OCI-M1 (cell line): ENCODE measurements around the gene ADH6.
"Not testable (repeated sequence)": the region's sequence is repeated elsewhere in the genome, so short reads cannot be mapped to it uniquely, and the experiment has no call there.

Experiments
- DNase-seq: peaks from one replicate; lab custom pipeline; 2025; lab: John Stamatoyannopoulos, UW

The ADH6 gene

GRCh38 chr4:99219072-99219471 is at the start of gene ADH6:
Gene ADH6 (minus strand): TSS chr4:99219246. CDS start chr4:99219152, 94 bp downstream.
- DNase-seq = no peak

GRCh38 chr4:99264927-99265326 is 45.9 kb upstream of the ADH6 start:
- DNase-seq = no peak

DNA sequence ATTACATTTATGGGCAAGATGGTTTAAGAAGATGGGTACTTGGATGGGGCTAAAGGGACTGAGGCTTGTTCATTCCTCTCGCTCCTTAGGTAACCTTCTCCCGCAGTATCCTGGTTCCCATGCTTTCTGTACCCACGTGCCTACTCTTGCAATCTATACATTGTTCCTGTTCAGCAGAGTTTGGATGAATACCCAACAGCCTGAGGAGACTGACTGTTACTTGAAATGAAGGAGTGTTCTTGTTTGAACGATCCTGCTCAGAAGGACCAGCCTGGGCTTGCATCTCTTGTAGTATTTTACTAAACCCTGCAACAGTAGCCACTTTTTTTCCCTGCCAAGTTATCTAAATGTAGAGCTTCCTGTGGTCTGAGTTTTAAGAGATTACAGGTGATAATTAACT is 33.7 kb upstream of the ADH6 start:
- DNase-seq = no peak

DNA sequence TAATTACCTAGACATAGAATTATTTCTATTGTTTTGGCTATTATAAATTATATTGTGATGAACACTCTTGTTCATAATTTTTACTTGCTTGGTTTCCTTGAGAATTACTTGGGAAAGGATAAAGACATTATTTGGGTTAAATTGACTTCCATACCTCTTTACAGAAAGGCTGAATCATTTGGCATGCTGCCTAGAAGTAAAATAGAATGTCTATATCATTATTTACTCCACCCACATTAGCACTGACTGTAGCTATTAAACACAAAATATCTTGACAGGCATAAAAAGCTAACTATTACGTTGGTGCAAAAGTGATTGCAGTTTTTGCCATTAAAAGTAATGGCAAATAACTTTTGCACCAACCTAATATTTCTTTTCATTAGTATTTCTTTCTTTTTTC is 29.7 kb upstream of the ADH6 start:
- no peak for DNase-seq

- no peak for DNase-seq
Observed at GRCh38 chr4:99235955-99236354, 16.9 kb upstream of the ADH6 start.

GRCh38 chr4:99234331-99235010 is 15.4 kb upstream of the ADH6 start:
- DNase-seq = no peak

DNA sequence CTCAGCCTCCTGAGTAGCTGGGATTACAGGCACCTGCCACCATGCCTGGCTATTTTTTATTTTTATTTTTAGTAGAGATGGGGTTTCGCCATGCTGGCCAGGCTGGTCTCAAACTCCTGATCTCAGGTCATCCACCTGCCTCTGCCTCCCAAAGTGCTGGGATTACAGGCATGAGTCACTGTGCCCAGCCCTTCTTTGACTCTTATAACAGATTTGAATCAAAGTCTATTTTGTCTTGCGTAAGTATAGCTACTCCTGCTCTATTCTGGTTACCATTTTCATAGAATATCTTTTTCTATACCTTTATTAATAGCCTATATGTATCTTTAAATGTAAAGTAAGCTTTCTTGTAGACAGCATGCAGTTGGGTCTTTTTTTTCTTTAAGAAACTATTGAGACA is 14.4 kb upstream of the ADH6 start:
- not testable (repeated sequence) for DNase-seq

- not testable (repeated sequence) for DNase-seq
Observed at GRCh38 chr4:99228706-99229105, 9.7 kb upstream of the ADH6 start.

GRCh38 chr4:99227646-99228045 is 8.6 kb upstream of the ADH6 start:
- DNase-seq = not testable (repeated sequence)

DNA sequence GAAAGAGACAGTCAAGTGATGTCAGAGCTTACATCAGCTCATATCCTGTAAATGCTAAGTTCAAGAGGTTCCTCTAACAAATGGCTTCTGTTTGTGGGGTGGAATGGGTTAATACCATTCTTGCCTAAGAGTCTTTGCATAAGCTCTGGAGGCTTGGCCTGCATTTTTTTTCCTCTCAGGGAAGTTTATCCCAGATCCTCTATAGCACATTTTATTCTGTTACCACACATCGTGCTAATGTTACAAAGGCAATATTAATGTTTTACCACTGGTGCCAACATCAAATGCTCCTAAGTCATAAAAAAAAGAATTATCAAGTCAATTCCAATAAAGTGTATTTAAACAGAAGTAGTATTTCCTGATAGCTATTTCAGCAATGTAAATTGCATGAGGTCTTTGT is 2.9 kb upstream of the ADH6 start:
- no peak for DNase-seq

DNA sequence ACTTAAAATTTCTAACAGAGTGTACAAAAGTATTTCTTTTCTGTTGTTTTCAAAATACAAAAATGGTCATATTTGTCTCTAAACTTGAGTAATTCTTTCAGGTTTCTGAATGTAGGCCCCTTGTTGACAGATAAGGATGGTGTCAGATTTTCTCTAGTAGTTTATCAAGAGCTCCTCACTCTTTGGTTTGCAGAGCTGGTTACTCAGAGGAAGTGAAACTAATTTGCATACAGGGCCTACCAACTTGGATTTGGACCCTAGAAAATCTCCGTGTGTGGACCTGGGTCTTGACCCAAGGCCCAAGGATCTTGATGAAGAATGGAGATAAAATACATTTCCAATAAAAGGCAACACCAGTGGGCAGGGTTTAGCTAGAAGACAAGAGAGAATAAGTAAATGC is 433 bp upstream of the ADH6 start:
- peak; percentile 19 for DNase-seq

- no peak for DNase-seq
Observed at GRCh38 chr4:99215521-99215920, 3.5 kb downstream of the ADH6 start.

DNA sequence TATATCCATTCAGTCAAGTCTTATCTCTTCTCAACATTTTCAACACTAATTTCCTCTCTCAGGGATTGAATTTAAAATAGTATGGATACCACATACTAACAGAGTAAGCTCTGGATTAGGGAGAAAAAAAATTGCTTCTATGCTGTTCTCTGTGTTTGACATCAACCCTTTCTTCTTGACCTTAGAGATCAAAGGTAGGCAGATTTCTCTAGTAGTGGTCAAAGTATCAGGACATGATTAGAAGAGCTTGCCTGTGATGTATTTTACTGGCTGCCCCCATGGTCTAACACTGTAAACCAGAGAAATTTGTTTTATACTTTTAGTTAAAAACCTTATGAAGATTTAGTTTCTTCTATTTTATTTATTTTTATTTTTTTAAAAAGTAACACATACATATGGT is 8.3 kb downstream of the ADH6 start:
- no peak for DNase-seq

DNA sequence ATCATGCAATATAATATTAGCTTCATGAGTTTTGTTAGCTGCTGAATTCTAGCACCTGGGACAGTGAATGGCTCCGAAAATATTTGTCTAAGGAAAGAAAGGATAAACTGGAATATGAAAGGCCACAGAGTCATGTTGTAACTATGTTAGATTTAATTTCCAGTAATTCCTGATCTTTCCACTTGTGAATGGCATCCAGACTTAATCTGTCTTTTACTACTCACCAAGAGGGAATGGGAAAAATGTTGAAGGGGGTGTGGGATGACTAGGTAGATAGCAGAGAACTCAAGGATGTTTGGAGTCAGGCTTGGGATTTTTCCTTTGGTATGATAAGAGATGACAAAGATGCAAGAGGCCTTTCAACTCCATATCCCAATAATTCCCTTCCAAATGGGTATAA is 9.4 kb downstream of the ADH6 start:
- DNase-seq = no peak

DNA sequence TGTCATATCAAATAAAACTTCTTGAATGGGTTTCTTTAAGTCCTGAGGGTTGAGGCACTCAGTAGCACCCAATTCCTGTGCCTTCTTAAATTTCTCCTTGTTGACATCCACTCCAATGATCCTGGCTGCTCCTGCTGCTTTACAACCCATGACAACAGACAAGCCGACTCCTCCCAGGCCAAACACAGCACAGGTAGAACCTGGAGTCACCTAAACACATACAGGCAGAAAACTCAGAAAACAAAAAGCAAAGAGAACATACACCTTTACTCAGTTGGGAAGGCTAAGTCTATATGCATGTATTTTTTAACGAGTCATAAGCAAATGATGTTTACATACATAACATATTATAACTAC is 10.3 kb downstream of the ADH6 start:
- no peak for DNase-seq

- peak; percentile 8 for DNase-seq
Observed at GRCh38 chr4:99207911-99208718, 10.9 kb downstream of the ADH6 start.

DNA sequence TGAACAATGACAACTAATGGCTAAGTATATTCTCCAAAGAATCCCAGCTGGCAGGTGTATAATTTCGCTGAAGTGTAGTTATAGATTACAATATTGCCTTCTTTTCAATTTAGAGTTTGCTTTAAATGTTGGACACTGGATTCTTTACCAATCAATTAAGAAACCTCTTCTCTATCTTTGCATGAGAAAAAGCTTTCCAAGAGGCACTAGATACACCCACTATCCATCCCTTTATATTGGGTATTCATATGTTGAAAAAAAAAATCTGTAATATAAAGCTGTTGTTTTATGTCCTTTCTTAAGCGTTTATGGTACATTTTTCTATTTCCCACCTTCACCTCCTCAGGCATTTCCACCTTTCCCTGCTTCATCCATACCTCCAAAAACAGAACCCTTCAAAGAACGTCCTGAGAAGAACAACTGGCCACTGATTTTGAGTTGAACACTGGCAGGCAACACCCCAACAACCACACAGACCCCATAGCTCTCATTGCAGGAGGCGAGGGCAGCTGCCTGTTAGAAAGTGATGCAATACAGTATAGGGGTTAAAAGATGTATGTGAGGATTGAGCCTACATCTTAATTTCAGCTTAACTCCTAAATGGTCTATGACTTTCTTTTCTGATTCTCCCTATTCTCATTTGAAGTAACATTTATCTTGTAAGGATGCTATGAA is 11.8 kb downstream of the ADH6 start:
- DNase-seq = no peak

DNA sequence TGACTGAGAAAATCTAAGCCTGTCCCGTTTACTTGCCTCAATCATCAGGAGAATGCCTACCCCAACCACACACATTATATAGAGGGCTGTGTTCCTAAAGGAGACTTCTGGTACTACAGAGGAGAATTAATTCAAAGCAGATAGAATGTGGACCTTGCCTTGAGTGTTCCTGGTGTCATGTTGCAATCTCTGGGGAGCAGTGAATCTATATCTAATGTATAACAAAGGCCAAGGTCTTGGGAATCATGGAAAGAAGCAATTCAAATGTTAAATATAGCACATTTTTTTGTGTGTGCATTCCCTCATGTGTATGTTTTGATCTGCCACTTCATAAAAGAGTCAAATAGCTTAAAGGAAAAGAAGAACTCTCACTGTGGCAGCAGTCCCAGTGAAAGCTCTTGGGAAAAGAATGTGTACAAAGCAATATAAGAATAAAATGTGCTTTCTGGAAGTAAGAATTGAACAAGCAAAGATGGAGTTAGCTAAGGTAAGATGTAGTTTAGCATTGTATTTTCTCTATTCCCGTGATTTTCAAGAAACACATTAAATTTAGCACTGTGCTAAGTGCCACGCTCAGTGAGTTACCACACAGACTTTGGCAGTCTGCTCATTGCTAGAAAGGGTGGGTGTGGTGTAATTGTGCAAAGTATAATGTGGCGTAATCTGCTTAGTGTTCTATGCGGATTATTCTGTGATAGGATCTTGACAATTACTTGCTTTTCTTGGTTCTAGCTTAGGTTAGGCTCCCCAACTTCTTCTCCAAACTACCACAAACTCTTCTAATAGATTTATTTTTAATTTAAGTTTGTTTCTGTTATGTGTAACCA is 13.7 kb downstream of the ADH6 start:
- DNase-seq = no peak

- DNase-seq = no peak
Observed at GRCh38 chr4:99202536-99202935, 16.5 kb downstream of the ADH6 start.

DNA sequence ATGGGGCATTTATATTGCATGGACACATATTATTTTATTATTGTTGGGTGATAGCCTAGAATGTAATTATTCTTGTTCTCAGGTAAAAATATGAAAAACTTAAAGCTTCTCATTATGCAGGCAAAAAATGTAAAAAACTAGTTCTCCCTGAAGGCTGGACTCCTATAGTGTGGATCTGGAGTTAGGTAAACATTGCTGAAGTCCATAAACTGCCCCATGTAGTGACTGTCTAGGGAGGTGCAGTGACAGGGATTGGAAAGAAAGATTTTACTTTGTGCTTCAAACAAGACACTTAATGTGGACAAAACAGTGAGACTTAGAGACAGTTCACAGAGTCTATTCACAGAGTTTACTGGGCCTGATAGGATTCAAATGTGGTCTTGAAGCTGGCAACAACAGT is 17.0 kb downstream of the ADH6 start:
- no peak for DNase-seq

- DNase-seq = peak; percentile 9
Observed at GRCh38 chr4:99201690-99202089, 17.4 kb downstream of the ADH6 start.

- DNase-seq = no peak
Observed at GRCh38 chr4:99200138-99200537, 18.9 kb downstream of the ADH6 start.
